IMR-90 (cell line): Measurements from ENCODE around the gene FAM168B. TPM values are rescaled to one million over a fixed set of nuclear protein-coding genes. Genes with fewer than 3 reads are reported as not detected.
A peak's percentile ranks its signal among the peaks of the same experiment; 100 is the strongest.

Experiments
- ATAC-seq: fragments of 200-7000 bp; cut with Tn5 transposase; 2 replicates; pipeline ENCODE4 v1.9.1; 2020; ENCODE audit warnings: low read depth, mild to moderate bottlenecking, moderate library complexity
- BruUV-seq: library from RNA; stranded (reverse); fragments of 400-500 nt; replicated peaks from 2 replicates; lab custom pipeline; 2021; lab: Mats Ljungman, UMichigan
- CTCF ChIA-PET: fragments of 300-600 bp; formaldehyde crosslinking; extraction: SDS; loops from one replicate; lab custom pipeline; 2021; ENCODE audit warnings: antibody characterized with exemption; lab: Yijun Ruan, JAX
- POLR2A ChIA-PET: fragments of 300-600 bp; sonication (Branson Sonifier 250); formaldehyde crosslinking; loops from one replicate; lab custom pipeline; 2022; ENCODE audit warnings: antibody characterized with exemption; ENCODE audit not compliant: unreplicated experiment; lab: Charles Lee
- DNase-seq: peaks from one replicate; pipeline ENCODE4 v3.0.0; 2013
- H2AFZ ChIP-seq: replicated peaks from 2 replicates; pipeline ENCODE3; 2013; ENCODE audit warnings: low read length, mild to moderate bottlenecking; ENCODE audit not compliant: poor library complexity
- H2AK5ac ChIP-seq: 2 replicates; pipeline ENCODE4 v1.6.1; 2013; ENCODE audit warnings: low read depth, low read length, inconsistent platforms
- H2AK9ac ChIP-seq: replicated peaks from 2 replicates; pipeline ENCODE3; 2013; ENCODE audit warnings: mild to moderate bottlenecking, low read depth, low read length, moderate library complexity; ENCODE audit not compliant: poor library complexity
- H2BK120ac ChIP-seq: 2 replicates; pipeline ENCODE4 v1.6.1; 2013; ENCODE audit warnings: low read depth, low read length, inconsistent platforms
- H2BK15ac ChIP-seq: 3 replicates; pipeline ENCODE4 v1.6.1; 2013; ENCODE audit warnings: low read depth, low read length, inconsistent platforms
- H2BK20ac ChIP-seq: 2 replicates; pipeline ENCODE4 v1.6.1; 2013; ENCODE audit warnings: low read depth, mild to moderate bottlenecking, inconsistent platforms, low read length, moderate library complexity
- H2BK5ac ChIP-seq: 2 replicates; pipeline ENCODE4 v1.6.1; 2013; ENCODE audit warnings: mild to moderate bottlenecking, low read depth, low read length, inconsistent platforms; ENCODE audit not compliant: poor library complexity, severe bottlenecking
- H3K14ac ChIP-seq: replicated peaks from 2 replicates; pipeline ENCODE4 v1.6.1; 2013; ENCODE audit warnings: low read depth, low read length, inconsistent platforms
- H3K18ac ChIP-seq: 2 replicates; pipeline ENCODE4 v1.6.1; 2013; ENCODE audit warnings: low read depth, low read length, control low read depth
- H3K23ac ChIP-seq: 2 replicates; pipeline ENCODE4 v1.6.1; 2013; ENCODE audit warnings: low read depth, low read length, inconsistent platforms
- H3K27ac ChIP-seq: 2 replicates; pipeline ENCODE4 v1.5.1; 2013; ENCODE audit warnings: mild to moderate bottlenecking, control low read depth, low read length; ENCODE audit not compliant: insufficient read depth
- H3K27me3 ChIP-seq: 2 replicates; pipeline ENCODE4 v1.6.1; 2013; ENCODE audit warnings: low read length; ENCODE audit not compliant: control insufficient read depth, insufficient read depth
- H3K36me3 ChIP-seq: 2 replicates; pipeline ENCODE4 v1.6.1; 2013; ENCODE audit warnings: low read length, mixed read lengths; ENCODE audit not compliant: control insufficient read depth, insufficient read depth
- H3K4ac ChIP-seq: 2 replicates; pipeline ENCODE4 v1.6.1; 2013; ENCODE audit warnings: low read depth, low read length, inconsistent platforms
- H3K4me1 ChIP-seq: 2 replicates; pipeline ENCODE4 v1.6.1; 2013; ENCODE audit warnings: low read length, mixed read lengths; ENCODE audit not compliant: control insufficient read depth, insufficient read depth
- H3K4me2 ChIP-seq: 2 replicates; pipeline ENCODE4 v1.6.1; 2013; ENCODE audit warnings: low read depth, mild to moderate bottlenecking, control low read depth, low read length, moderate library complexity
- H3K4me3 ChIP-seq: 2 replicates; pipeline ENCODE4 v1.5.1; 2013; ENCODE audit warnings: low read depth, mild to moderate bottlenecking, control low read depth, low read length, moderate library complexity; ENCODE audit not compliant: insufficient read depth
- H3K56ac ChIP-seq: 2 replicates; pipeline ENCODE4 v1.6.1; 2013; ENCODE audit warnings: low read length, inconsistent platforms; ENCODE audit not compliant: insufficient read depth; ENCODE audit errors: extremely low read depth
- H3K79me1 ChIP-seq, 2 experiments: 2 replicates each; pipeline ENCODE4 v1.6.1; 2013; ENCODE audit warnings: low read length in 2 of 2, inconsistent platforms in 1 of 2, low read depth in 1 of 2
- H3K9ac ChIP-seq: 2 replicates; pipeline ENCODE4 v1.6.1; 2013; ENCODE audit warnings: low read depth, low read length, control low read depth
- H3K9me1 ChIP-seq: 2 replicates; pipeline ENCODE4 v1.6.1; 2013; ENCODE audit warnings: low read length, inconsistent platforms; ENCODE audit not compliant: insufficient read depth
- H3K9me3 ChIP-seq: 2 replicates; pipeline ENCODE4 v1.6.1; 2013; ENCODE audit warnings: low read length; ENCODE audit not compliant: control insufficient read depth, insufficient read depth
- H4K20me1 ChIP-seq: 2 replicates; pipeline ENCODE4 v1.6.1; 2013; ENCODE audit warnings: low read length, inconsistent platforms; ENCODE audit not compliant: insufficient read depth
- H4K5ac ChIP-seq: 2 replicates; pipeline ENCODE4 v1.6.1; 2013; ENCODE audit warnings: mild to moderate bottlenecking, low read depth, low read length, control low read depth
- H4K8ac ChIP-seq, 2 experiments: 2 replicates each; pipeline ENCODE4 v1.6.1; 2013; ENCODE audit warnings: low read depth in 2 of 2, low read length in 2 of 2, control low read depth in 1 of 2, inconsistent platforms in 1 of 2
- H4K91ac ChIP-seq: 2 replicates; pipeline ENCODE4 v1.6.1; 2013; ENCODE audit warnings: low read depth, low read length, inconsistent platforms; ENCODE audit not compliant: insufficient read depth
- BHLHE40 ChIP-seq: fragments of 150-350 bp; IDR thresholded peaks from 2 replicates; pipeline ENCODE4 v1.6.1; 2016; ENCODE audit warnings: mild to moderate bottlenecking, low read depth, low read length
- MAFK ChIP-seq: IDR thresholded peaks from 2 replicates; pipeline ENCODE4 v1.6.1; 2012; ENCODE audit warnings: low read depth, low read length, improper control_type of control experiment
- MXI1 ChIP-seq: IDR thresholded peaks from 2 replicates; pipeline ENCODE4 v1.6.1; 2012; ENCODE audit warnings: low read depth, mild to moderate bottlenecking, low read length, moderate library complexity, borderline replicate concordance
- WGBS, 2 experiments: methylation state at CpG; one replicate each; pipeline versions ENCODE4 v1.1.5 to v1.1.7; 2013; ENCODE audit warnings: missing lambda C conversion rate in 2 of 2; ENCODE audit not compliant: insufficient read length in 1 of 2; ENCODE audit errors: extremely low coverage in 2 of 2; 5-methylcytosine and 5-hydroxymethylcytosine counted together
- dilution Hi-C: fragments of 300-500 bp; cut with HindIII; formaldehyde crosslinking; loops from one replicate; pipeline ENCODE4 v1.14.3; 2018; ENCODE audit warnings: low sequenced_read_pairs; ENCODE audit not compliant: unreplicated experiment
- in situ Hi-C: fragments of 300-500 bp; cut with MboI; formaldehyde crosslinking; loops from 3 replicates; pipeline ENCODE4 v1.14.3; 2019; ENCODE audit warnings: low sequenced_read_pairs, inconsistent platforms, mixed read lengths
- intact Hi-C: fragments of 100-400 bp; cut with micrococcal nuclease; formaldehyde crosslinking; loops from 2 replicates; pipeline ENCODE4 v1.10.0; 2022
- polyA plus RNA-seq, 3 experiments: library from polyadenylated mRNA; depleted of rRNA; stranded (reverse); fragments of >200 nt; gene quantifications; 2 replicates each; pipeline ENCODE4 v1.2.3, GENCODE V29; 2012; ENCODE audit warnings: low replicate concordance in 1 of 3
- total RNA-seq: library from RNA; depleted of rRNA; stranded (reverse); fragments of >200 nt; gene quantifications from 2 replicates; pipeline ENCODE4 v1.2.3, GENCODE V29; 2012

Gene FAM168B
- total and polyA plus RNA-seq, 2 of the 4 experiments (the other 2 are of a cell fraction): 76.4 to 106 TPM

DNA sequence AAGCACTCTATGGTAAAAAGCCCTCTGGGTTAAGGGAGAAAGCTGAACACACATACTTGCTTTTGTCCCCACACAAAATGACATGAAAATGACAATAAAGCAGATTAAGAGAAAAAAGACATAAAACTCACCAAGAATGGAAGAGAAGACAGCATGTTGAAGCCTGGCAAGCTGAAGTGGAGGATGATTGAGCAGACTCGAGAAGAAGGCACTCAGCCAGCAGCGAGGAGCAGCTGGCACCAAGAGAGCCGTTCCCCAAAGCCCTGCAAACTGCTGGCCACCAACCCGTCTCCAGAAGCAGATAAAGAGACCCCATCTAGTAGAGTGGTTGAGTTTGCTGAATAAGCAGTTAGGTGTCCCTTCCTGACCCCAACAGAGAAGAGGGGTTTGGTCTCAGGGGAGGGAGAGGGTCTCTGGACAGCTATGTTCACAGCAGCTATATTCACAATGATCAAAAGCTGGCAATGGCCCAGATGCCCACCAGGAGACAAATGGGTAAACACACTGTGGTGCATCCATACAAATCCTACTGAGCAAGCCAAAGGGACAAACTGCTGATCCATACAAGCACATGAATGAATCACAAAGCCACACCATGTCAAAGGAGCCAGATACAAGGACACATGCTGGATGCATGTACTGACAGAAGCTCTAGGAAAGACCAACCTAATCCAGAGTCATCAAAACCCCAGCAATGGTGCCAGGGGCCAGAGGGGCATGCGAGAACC, 36.9 kb downstream of the FAM168B start:
- Histone ChIP-seq H3K9ac (peak overlapping the region; percentile 55; the same call in 1 of the 2 replicates), H2BK15ac (peak overlapping the region; percentile 45; the same call in 1 of the 3 replicates), H3K18ac (peak overlapping the region; percentile 56; the same call in 1 of the 2 replicates), H2AFZ (peak overlapping the region; percentile 7), H2BK20ac (peak overlapping the region; percentile 47), H3K9me1 (peaks cover 28% of the 10 kb centered on the region), H3K56ac (peak overlapping the region; percentile 48; the same call in 1 of the 2 replicates), H2BK5ac (peak overlapping the region; percentile 75), H3K23ac (peak overlapping the region; percentile 85), H3K36me3 (peaks cover 41% of the 10 kb centered on the region), H2AK5ac (peak overlapping the region; percentile 43; the same call in 1 of the 2 replicates), H3K4ac (peak overlapping the region; percentile 70), H3K14ac (peak overlapping the region; percentile 12), H3K27me3 (no peaks in the 10 kb centered on the region), H4K20me1 (peaks cover 64% of the 10 kb centered on the region), H3K4me2 (peak overlapping the region; percentile 44; the same call in 1 of the 2 replicates), H3K4me3 (no peak overlapping the region), H2AK9ac (peak overlapping the region; percentile 37), H3K4me1 (peaks cover 19% of the 10 kb centered on the region), H3K79me1 (peaks cover 34 to 78% of the 10 kb centered on the region in 2 experiments; a peak in 3 of 4 replicates), H4K5ac (no peak overlapping the region), H3K9me3 (no peaks in the 10 kb centered on the region), H4K91ac (peak overlapping the region; percentile 77), H4K8ac (peak overlapping the region; percentile 50 to 66; a peak in 3 of 4 replicates), H2BK120ac (peak overlapping the region; percentile 89), H3K27ac (peak overlapping the region; percentile 43)
- dilution Hi-C loops: no loop called here
- intact Hi-C loops: loop anchor here (5.0 kb wide), 1 partner anchor 36 kb away; the partner anchor contains the start of gene FAM168B
- CTCF ChIA-PET: interaction anchor here (0.7 kb wide), 1 partner anchor 18 kb away, joined by 3 read pairs; no protein-coding TSS in a partner anchor
- POLR2A ChIA-PET: interaction anchor here (0.8 kb wide), 1 partner anchor 10 kb away, joined by 4 read pairs; no protein-coding TSS in a partner anchor
- DNase-seq (no peak), ATAC-seq (peak; percentile 7; the same call in 1 of the 2 replicates)
- in situ Hi-C loops: no loop called here
- TF ChIP-seq MAFK: peak; percentile 35
- TF ChIP-seq BHLHE40: no peak
- 0 out of 2 replicates have a peak, but pooled peaks have one; percentile 16 for TF ChIP-seq MXI1
- WGBS, 2 experiments: no CpG with 5 or more reads among the region's 5 CpGs
- no TSS peak for BruUV-seq
